Activated T-helper 2 cell treated with anti-CD3 and anti-CD28 coated beads, Interferon-gamma antibody, Interleukin-2, Interleukin-4, amounts not matched to agents 10 μg/mL and 5 μg/mL and 100 μg/mL, durations not matched to agents 14 hours and 24 hours and 36 hours (primary cell): ENCODE results near the gene KRTAP10-6. TPM values are rescaled to one million over a fixed set of nuclear protein-coding genes. Genes with fewer than 3 reads are reported as not detected.
"Not testable (repeated sequence)": the region's sequence is repeated elsewhere in the genome, so short reads cannot be mapped to it uniquely, and the experiment has no call there.

Experiments used
- DNase-seq: peaks from one replicate; pipeline ENCODE4 v3.0.0; 2021; ENCODE audit warnings: low spot score
- H3K27ac Mint-ChIP-seq: one replicate; pipeline ENCODE4 v1.8.0; 2021; ENCODE audit warnings: mixed read lengths
- H3K27me3 Mint-ChIP-seq: one replicate; pipeline ENCODE4 v1.8.0; 2021; ENCODE audit warnings: low read depth, mixed read lengths
- H3K36me3 Mint-ChIP-seq: one replicate; pipeline ENCODE4 v1.8.0; 2021; ENCODE audit warnings: low read depth, mixed read lengths
- H3K4me1 Mint-ChIP-seq: one replicate; pipeline ENCODE4 v1.8.0; 2021; ENCODE audit warnings: low read depth, mixed read lengths
- H3K4me3 Mint-ChIP-seq: one replicate; pipeline ENCODE4 v1.8.0; 2021; ENCODE audit warnings: low read depth, mild to moderate bottlenecking, moderate library complexity, mixed read lengths
- H3K9me3 Mint-ChIP-seq: one replicate; pipeline ENCODE4 v1.8.0; 2021; ENCODE audit warnings: mixed read lengths
- intact Hi-C: fragments of 100-400 bp; cut with micrococcal nuclease; formaldehyde crosslinking; loops from one replicate; pipeline ENCODE4 v1.15.1; 2023
- total RNA-seq: library from RNA; stranded (reverse); gene quantifications from 2 replicates; pipeline ENCODE4 v1.2.3, GENCODE V29; 2022

Gene KRTAP10-6
- total RNA-seq, 1 donor from 2014 or later, result not detected

GRCh38 chr21:44566403-44566802, 25.9 kb downstream of the KRTAP10-6 start:
- intact Hi-C loops, result no loop called here
- no peak overlapping the region for H3K4me3 Mint-ChIP-seq
- no peaks in the 10 kb centered on the region for H3K36me3 Mint-ChIP-seq
- peaks cover 12% of the 10 kb centered on the region for H3K4me1 Mint-ChIP-seq
- no peak overlapping the region for H3K27ac Mint-ChIP-seq
- peaks cover 12% of the 10 kb centered on the region for H3K27me3 Mint-ChIP-seq
- DNase-seq, result no peak
- peaks cover 14% of the 10 kb centered on the region for H3K9me3 Mint-ChIP-seq

- DNase-seq, result no peak
- Mint-ChIP-seq H3K4me3 (no peak overlapping the region), H3K9me3 (peaks cover 19% of the 10 kb centered on the region), H3K36me3 (no peaks in the 10 kb centered on the region), H3K27me3 (peaks cover 18% of the 10 kb centered on the region), H3K27ac (no peak overlapping the region), H3K4me1 (peaks cover 12% of the 10 kb centered on the region)
- intact Hi-C loops, result no loop called here
Measured at GRCh38 chr21:44564886-44565598, 27.3 kb downstream of the KRTAP10-6 start.

- intact Hi-C loops, result no loop called here
- no peaks in the 10 kb centered on the region for H3K36me3 Mint-ChIP-seq
- peaks cover 21% of the 10 kb centered on the region for H3K27me3 Mint-ChIP-seq
- H3K4me3 Mint-ChIP-seq, result no peak overlapping the region
- no peak for DNase-seq
- peaks cover 19% of the 10 kb centered on the region for H3K9me3 Mint-ChIP-seq
- H3K27ac Mint-ChIP-seq, result no peak overlapping the region
- peaks cover 12% of the 10 kb centered on the region for H3K4me1 Mint-ChIP-seq
Measured at GRCh38 chr21:44564099-44564498, 28.2 kb downstream of the KRTAP10-6 start.

- Mint-ChIP-seq H3K4me1 (no peaks in the 10 kb centered on the region), H3K27ac (no peak within 1 kb of the TSS), H3K36me3 (no peaks in the 10 kb centered on the region), H3K9me3 (peaks cover 19% of the 10 kb centered on the region), H3K27me3 (peaks cover 23% of the 10 kb centered on the region), H3K4me3 (no peak within 1 kb of the TSS)
- no peak for DNase-seq
- intact Hi-C loops, result no loop called here
Measured at GRCh38 chr21:44558695-44559094, 33.6 kb downstream of the KRTAP10-6 start, which contains the start of gene KRTAP10-3. Gene KRTAP10-3 (minus strand): TSS chr21:44558795. CDS start chr21:44558715, 80 bp downstream.

DNA sequence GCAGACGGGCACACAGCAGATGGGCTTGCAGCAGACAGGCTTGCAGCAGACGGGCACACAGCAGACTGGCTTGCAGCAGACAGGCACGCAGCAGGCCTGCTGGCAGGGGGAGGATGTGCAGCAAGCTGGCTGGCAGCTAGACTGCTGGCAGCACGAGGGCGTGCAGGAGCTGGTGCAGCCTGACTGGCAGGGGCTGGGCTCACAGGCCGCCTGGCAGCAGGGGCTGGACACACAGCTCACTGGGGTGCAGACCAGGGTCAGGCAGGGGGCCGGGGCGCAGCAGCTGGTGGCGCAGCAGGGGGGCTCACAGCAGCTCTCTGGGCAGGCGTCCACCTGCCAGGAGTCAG, 34.0 kb downstream of the KRTAP10-6 start:
- intact Hi-C loops, H3K4me3 Mint-ChIP-seq, H3K36me3 Mint-ChIP-seq, DNase-seq, H3K4me1 Mint-ChIP-seq, H3K27ac Mint-ChIP-seq: not testable (repeated sequence)
- Mint-ChIP-seq H3K27me3 (peaks cover 23% of the 10 kb centered on the region), H3K9me3 (peaks cover 18% of the 10 kb centered on the region)

GRCh38 chr21:44557491-44558328, 34.6 kb downstream of the KRTAP10-6 start:
- Mint-ChIP-seq H3K36me3 (no peaks in the 10 kb centered on the region), H3K27ac (no peak overlapping the region), H3K4me3 (no peak overlapping the region), H3K4me1 (no peaks in the 10 kb centered on the region), H3K9me3 (peaks cover 14% of the 10 kb centered on the region), H3K27me3 (peaks cover 23% of the 10 kb centered on the region)
- no peak for DNase-seq
- intact Hi-C loops, result no loop called here

- no peak overlapping the region for H3K4me3 Mint-ChIP-seq
- no peak overlapping the region for H3K27ac Mint-ChIP-seq
- peaks cover 8% of the 10 kb centered on the region for H3K9me3 Mint-ChIP-seq
- intact Hi-C loops, result no loop called here
- DNase-seq, result no peak
- no peaks in the 10 kb centered on the region for H3K36me3 Mint-ChIP-seq
- no peaks in the 10 kb centered on the region for H3K4me1 Mint-ChIP-seq
- peaks cover 18% of the 10 kb centered on the region for H3K27me3 Mint-ChIP-seq
Measured at GRCh38 chr21:44556879-44557278, 35.4 kb downstream of the KRTAP10-6 start.

DNA sequence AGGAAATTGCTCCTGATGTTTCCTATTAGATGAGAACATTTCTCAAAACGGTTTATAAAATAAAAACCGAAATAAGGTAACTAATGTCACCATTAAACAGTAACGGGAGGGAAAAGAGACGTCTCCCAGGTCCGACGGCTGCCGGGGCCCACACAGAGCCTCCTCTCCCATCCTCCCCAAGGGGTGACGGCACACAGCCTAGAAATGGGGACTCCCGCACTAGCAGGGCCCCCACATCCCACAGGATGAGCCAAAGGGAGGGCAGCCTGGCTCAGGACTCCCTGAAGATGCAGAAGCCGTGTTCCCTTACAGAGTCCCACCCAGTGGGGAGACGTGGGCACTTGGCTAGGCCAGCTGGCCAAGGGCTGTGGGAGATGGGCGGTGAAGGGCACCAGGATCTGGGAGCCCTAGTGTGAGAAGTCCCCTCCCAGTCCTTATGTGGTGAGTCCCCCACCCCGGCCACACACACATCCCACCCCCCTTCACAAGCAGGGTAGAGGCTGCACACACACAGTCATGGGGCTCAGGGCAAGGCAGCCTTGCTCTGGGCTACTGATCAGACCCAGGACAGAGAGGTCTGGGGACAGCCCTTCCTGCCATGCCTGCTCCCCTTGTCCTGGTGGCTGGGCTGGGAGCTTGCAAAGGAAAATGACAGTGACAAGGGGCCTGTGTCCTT, 37.0 kb downstream of the KRTAP10-6 start:
- peaks cover under 1% of the 10 kb centered on the region for H3K9me3 Mint-ChIP-seq
- DNase-seq, result no peak
- H3K4me3 Mint-ChIP-seq, result no peak overlapping the region
- intact Hi-C loops, result no loop called here
- H3K27ac Mint-ChIP-seq, result no peak overlapping the region
- H3K36me3 Mint-ChIP-seq, result no peaks in the 10 kb centered on the region
- H3K4me1 Mint-ChIP-seq, result no peaks in the 10 kb centered on the region
- H3K27me3 Mint-ChIP-seq, result peaks cover 10% of the 10 kb centered on the region

DNA sequence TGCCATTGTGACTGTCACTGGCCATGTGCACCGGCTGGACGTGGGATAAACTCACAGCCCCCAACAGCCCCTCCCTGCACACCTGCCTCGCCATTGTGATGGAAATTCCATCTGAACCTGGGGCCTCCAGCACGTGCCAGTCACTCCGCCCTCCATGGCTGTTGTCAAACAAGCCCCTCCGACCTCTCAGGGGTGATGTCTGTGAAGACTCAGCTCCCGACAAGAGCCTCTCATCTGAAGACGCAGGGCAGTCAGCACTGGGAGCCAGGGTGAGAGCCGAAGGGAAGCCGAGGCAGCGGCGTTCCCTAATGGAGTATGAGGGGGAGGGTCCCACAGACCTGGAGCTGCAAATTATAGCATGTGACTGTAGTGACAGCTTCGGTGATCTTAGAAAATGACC, 39.6 kb downstream of the KRTAP10-6 start:
- peaks cover 3% of the 10 kb centered on the region for H3K4me1 Mint-ChIP-seq
- H3K9me3 Mint-ChIP-seq, result peaks cover 7% of the 10 kb centered on the region
- H3K4me3 Mint-ChIP-seq, result no peak overlapping the region
- peaks cover 3% of the 10 kb centered on the region for H3K36me3 Mint-ChIP-seq
- no peak overlapping the region for H3K27ac Mint-ChIP-seq
- H3K27me3 Mint-ChIP-seq, result peaks cover 3% of the 10 kb centered on the region
- DNase-seq, result no peak
- intact Hi-C loops, result no loop called here

GRCh38 chr21:44552136-44552535, 40.2 kb downstream of the KRTAP10-6 start:
- Mint-ChIP-seq H3K36me3 (peaks cover 8% of the 10 kb centered on the region), H3K4me3 (no peak overlapping the region), H3K27ac (no peak overlapping the region), H3K9me3 (peaks cover 13% of the 10 kb centered on the region), H3K27me3 (peaks cover 3% of the 10 kb centered on the region), H3K4me1 (peaks cover 8% of the 10 kb centered on the region)
- intact Hi-C loops, result no loop called here
- DNase-seq, result no peak

DNA sequence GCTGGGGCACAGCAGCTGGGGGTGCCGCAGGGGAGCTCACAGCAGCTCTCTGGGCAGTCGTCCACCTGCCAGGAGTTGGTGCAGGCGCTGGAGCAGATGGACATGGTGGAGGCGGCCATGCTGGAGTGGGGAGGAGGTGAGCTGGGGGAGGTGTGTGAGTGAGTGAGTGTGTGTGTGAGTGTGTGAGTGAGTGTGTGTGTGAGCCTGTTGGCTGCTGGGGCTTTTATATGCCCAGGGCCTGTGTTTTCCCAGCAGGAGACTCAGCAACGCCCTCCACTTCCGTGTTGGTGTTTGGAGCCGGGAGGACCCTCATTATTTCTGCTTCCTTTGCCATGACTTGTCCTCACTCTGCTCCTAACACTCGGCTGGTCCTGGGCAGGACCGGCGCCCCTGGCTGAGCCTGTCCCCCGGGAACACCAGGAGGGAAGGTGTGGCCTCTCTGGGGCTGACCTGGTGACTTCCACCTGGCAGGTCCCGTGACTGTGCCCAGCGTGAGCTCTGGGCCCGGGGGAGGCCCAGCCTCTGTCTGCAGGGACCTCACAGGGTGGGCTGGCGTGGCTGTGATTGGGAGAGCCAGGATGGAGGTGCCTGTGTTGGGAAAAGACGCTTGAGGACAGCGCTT, 40.9 kb downstream of the KRTAP10-6 start, which contains the start of gene KRTAP10-2:
KRTAP10-2 (minus strand) TSS at position 166 of the 622 bp plus-strand sequence; CDS start at position 119, 47 bp downstream.
- Mint-ChIP-seq H3K27me3 (peaks cover 3% of the 10 kb centered on the region), H3K4me1 (peaks cover 10% of the 10 kb centered on the region), H3K36me3 (peaks cover 15% of the 10 kb centered on the region), H3K9me3 (peaks cover 20% of the 10 kb centered on the region), H3K4me3 (no peak within 1 kb of the TSS), H3K27ac (no peak within 1 kb of the TSS)
- no peak for DNase-seq
- intact Hi-C loops, result no loop called here

- H3K4me1 Mint-ChIP-seq, result peaks cover 10% of the 10 kb centered on the region
- H3K27ac Mint-ChIP-seq, result no peak overlapping the region
Measured at GRCh38 chr21:44550807-44551206, 41.5 kb downstream of the KRTAP10-6 start.

More at GRCh38 chr21:44550807-44551206, 41.5 kb downstream of the KRTAP10-6 start:
- Mint-ChIP-seq H3K4me3 (no peak overlapping the region), H3K27me3 (peaks cover 3% of the 10 kb centered on the region), H3K36me3 (peaks cover 16% of the 10 kb centered on the region), H3K9me3 (peaks cover 20% of the 10 kb centered on the region)
- no peak for DNase-seq
- intact Hi-C loops, result no loop called here
